Measurements from ENCODE around the gene MEX3A. TPM values are rescaled to one million over a fixed set of nuclear protein-coding genes. Genes with fewer than 3 reads are reported as not detected.

Gene MEX3A
- total and polyA plus RNA-seq, 2 of the 8 experiments (the other 6 are each of a cell fraction or from before 2014, with no cell fraction given), result 34.1 to 52.4 TPM

GRCh38 chr1:156103521-156103947, 21.3 kb upstream of the MEX3A start:
- no peak overlapping the region; a peak in 2 of 7 replicates for H3K9ac ChIP-seq (replicated peaks in 1 of 4; ENCODE audit: extremely low read depth in 1 of 4, low read depth in 3 of 4, low read length in 3 of 4)
- H3K23ac ChIP-seq (ENCODE audit: insufficient read length), result no peak overlapping the region
- H4K5ac ChIP-seq (ENCODE audit: insufficient read length, low read depth, low read length), result no peak overlapping the region
- peaks cover 0 to 5% of the 10 kb centered on the region in 2 experiments for H4K20me1 ChIP-seq (replicated peaks in 1 of 2; ENCODE audit: control insufficient read depth in 1 of 2, insufficient read depth in 2 of 2, low read length in 2 of 2)
- H3K9me3 ChIP-seq (ENCODE audit: insufficient read depth in 2 of 2, low read depth in 1 of 2, low read length in 1 of 2), result no peaks in the 10 kb centered on the region
- no peak overlapping the region for H2BK120ac ChIP-seq (replicated peaks; ENCODE audit: low read depth, low read length)
- peaks cover 4% of the 10 kb centered on the region; the same call in 1 of the 2 replicates for H3K79me1 ChIP-seq (ENCODE audit: low read depth, low read length)
- no peak overlapping the region; the same call in 1 of the 2 replicates for H2BK5ac ChIP-seq (ENCODE audit: low read depth, low read length)
- peak overlapping the region; percentile 97 for H2BK12ac ChIP-seq (ENCODE audit: low read depth, low read length)
- DNase-seq (ENCODE audit: low read depth in 1 of 2, low spot score in 2 of 2) (no peak), FAIRE-seq (no peak)
- H2AK5ac ChIP-seq (ENCODE audit: low read depth, low read length), result peak overlapping the region; percentile 89
- TF ChIP-seq JUN (IDR thresholded peaks at IDR 0.05; ENCODE audit: low read depth, low read length) (no peak), PHF8 (conservative IDR thresholded peaks at IDR 0.05; ENCODE audit: low read depth, low read length) (no peak), BACH1 (IDR thresholded peaks at IDR 0.05; ENCODE audit: low read length) (no peak), CREB1 (IDR thresholded peaks at IDR 0.05) (no peak), ATF3 (IDR thresholded peaks at IDR 0.05; ENCODE audit: insufficient read depth, low read depth, low read length) (no peak)
- TF ChIP-seq, protein P1, sequence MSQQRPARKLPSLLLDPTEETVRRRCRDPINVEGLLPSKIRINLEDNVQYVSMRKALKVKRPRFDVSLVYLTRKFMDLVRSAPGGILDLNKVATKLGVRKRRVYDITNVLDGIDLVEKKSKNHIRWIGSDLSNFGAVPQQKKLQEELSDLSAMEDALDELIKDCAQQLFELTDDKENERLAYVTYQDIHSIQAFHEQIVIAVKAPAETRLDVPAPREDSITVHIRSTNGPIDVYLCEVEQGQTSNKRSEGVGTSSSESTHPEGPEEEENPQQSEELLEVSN (IDR thresholded peaks at IDR 0.05), result no peak
- H3K23me2 ChIP-seq (ENCODE audit: low read depth, low read length), result peaks cover 7% of the 10 kb centered on the region; the same call in 1 of the 2 replicates
- peak overlapping the region; percentile 88; the same call in 1 of the 2 replicates for H2BK15ac ChIP-seq (ENCODE audit: low read length)
- H3K27me3 ChIP-seq (replicated peaks in 1 of 4; ENCODE audit: control insufficient read depth in 3 of 4, extremely low read depth in 1 of 4, insufficient read depth in 3 of 4, low read length in 3 of 4), result no peaks in the 10 kb centered on the region; a peak in 1 of 7 replicates
- H3K4me3 ChIP-seq (ENCODE audit: extremely low read depth in 1 of 4, insufficient read depth in 2 of 4, low read depth in 3 of 4, low read length in 4 of 4), result no peak overlapping the region
- 79% methylated on average over 9 of the region's 9 CpGs; no CpG with 5 or more reads in 1 of the 2 experiments for WGBS, 2 experiments (ENCODE audit: extremely low coverage in 1 of 2, insufficient coverage in 1 of 2, insufficient read length in 1 of 2, insufficient replicate concordance in 2 of 2, low coverage in 1 of 2, low lambda C conversion rate in 2 of 2, missing lambda C conversion rate in 1 of 2)
- peak overlapping the region; percentile 29 for H4K91ac ChIP-seq (replicated peaks; ENCODE audit: insufficient read length, low read length)
- H3K4me2 ChIP-seq (ENCODE audit: insufficient read depth in 1 of 2, low read depth in 2 of 2, low read length in 2 of 2), result no peak overlapping the region
- CTCF ChIA-PET (ENCODE audit: partially characterized antibody), result interaction anchor here (1.6 to 29.5 kb wide), 4 partner anchors 8 to 37 kb away, joined by 3 to 1994 read pairs (median 120); partner anchors contain the start of genes LMNA and MEX3A
- H3K79me2 ChIP-seq (ENCODE audit: control insufficient read depth in 1 of 2, insufficient read depth in 2 of 2, low read length in 2 of 2), result no peaks in the 10 kb centered on the region
- POLR2A ChIA-PET (ENCODE audit: partially characterized antibody), result interaction anchor here (0.8 to 29.6 kb wide), 5 partner anchors 8 to 51 kb away, joined by 3 to 763 read pairs (median 4); partner anchors contain the start of genes LMNA and MEX3A
- H3K27ac ChIP-seq (ENCODE audit: low read depth, low read length), result peak overlapping the region; percentile 76; the same call in 1 of the 2 replicates
- no peak overlapping the region for H3K14ac ChIP-seq (ENCODE audit: insufficient read length)
- H2BK20ac ChIP-seq (ENCODE audit: low read length), result peak overlapping the region; percentile 93; the same call in 1 of the 2 replicates
- peak overlapping the region; percentile 76 for H3K4ac ChIP-seq (replicated peaks; ENCODE audit: insufficient read length, low read depth, low read length)
- H3K18ac ChIP-seq (ENCODE audit: extremely low read depth, low read length), result peak overlapping the region; percentile 24; the same call in 1 of the 2 replicates
- H3K56ac ChIP-seq (replicated peaks; ENCODE audit: insufficient read length, low read depth, low read length), result no peak overlapping the region
- H2AFZ ChIP-seq (ENCODE audit: low read length), result no peak overlapping the region
- no peak overlapping the region for H4K8ac ChIP-seq (ENCODE audit: extremely low read depth, insufficient read depth, low read length)
- peaks cover 10 to 37% (median 32%) of the 10 kb centered on the region in 4 experiments for H3K4me1 ChIP-seq (replicated peaks in 1 of 4; ENCODE audit: control insufficient read depth in 3 of 4, insufficient read depth in 4 of 4, low read length in 3 of 4)
- H3K36me3 ChIP-seq (ENCODE audit: control insufficient read depth in 2 of 4, insufficient read depth in 4 of 4, low read length in 3 of 4), result no peaks in the 10 kb centered on the region

All from H1 (cell line).